ENCODE results near the gene PHACTR2.
"Not testable (repeated sequence)": the region's sequence is repeated elsewhere in the genome, so short reads cannot be mapped to it uniquely, and the experiment has no call there.

PHACTR2 gene

DNA sequence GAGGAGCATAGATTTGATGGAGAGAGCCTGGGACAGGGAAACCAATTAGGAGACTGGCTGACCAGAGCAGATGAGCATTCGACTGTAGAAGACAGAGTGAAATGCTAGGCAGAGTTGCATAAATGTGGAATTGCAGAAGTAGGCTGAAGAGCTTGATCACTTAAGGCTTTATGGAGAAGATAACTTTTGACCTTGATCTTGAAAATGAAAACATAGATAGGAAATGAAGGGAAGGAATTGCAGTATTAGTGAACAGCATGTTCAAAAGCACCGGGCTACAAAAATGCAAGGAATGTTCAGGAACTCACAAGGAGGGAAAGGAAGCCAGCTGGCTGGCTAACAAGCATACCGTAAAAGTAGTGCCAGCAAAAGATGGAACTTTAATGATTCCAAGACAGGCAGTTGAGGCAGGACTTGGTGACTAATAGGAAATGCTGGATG lies 144.8 kb downstream of the PHACTR2 start:
- DNase-seq: no peak

DNA sequence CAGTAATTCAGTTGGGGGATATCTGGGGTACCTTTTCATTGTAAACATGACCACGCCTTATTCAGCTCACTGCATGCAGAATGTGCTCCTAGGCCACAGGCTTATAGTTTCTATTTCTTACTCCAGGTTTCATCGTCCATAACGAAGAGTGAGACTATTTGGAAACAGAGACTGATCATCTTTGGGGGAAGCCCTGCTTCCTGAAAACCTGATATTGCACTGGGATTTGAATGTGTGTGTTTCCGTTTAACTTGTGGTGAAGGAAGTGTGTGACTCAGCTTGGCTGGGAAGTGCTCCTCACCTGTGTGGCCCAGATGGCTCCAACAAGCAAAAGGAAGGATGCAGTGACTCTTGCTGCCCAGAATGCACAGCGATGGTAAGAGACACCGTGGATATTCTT lies 145.8 kb downstream of the PHACTR2 start:
- no peak for DNase-seq

DNA sequence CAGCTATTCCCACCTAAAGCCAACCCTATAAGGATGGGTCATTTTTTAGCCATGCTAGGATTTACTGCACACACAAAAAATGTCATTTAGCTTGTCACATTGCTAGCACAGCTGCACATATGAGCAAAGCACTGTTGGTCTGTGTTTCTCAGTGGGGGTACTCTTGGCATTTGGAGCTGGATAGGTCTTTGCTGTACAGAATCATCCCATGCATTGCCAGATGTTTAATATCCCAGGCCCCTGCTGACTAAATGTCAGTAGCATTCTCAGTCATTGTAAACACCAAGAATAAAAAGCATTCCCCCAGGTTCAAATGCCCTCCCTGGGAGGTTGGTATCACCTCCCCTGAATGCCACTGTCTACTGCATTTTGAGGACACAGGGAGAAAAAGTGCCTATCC lies 150.8 kb downstream of the PHACTR2 start:
- no peak for DNase-seq

DNA sequence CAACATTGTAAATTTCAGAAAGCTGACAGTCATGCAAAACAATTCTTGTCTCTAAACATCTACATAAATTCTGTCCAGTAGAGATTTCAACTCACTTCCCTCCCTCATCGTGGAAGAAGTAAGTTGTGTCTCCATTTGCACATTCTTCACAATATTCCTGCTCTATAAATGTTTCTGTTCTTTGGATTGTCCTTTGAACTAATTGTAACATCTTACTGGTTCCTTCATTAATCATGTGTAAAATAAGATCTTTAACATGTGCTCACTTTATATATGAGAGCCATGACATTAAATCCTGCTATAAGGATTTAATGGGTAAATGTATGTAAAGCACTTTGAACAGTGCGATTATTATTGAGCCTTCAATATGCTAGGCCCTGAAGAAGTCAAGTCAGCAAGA lies 158.4 kb downstream of the PHACTR2 start:
- no peak for DNase-seq

DNA sequence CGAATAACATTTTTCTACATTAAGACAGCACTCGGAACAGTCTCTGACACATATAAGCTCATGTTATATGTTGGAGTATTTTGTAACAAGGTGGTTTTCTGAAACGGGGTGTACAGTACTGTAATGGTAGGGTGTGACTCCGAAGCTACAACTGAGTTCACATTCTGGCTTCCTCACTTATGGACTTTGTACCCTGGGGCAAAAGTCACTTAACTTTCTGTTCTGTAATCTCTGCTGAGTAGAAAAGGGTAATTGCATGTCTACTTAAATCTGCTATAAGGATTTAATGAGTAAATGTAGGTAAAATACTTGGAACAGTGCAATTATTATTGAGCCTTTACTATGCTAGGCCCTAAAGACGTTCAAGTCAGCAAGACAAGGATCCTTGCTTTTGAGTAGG lies 160.6 kb downstream of the PHACTR2 start:
- DNase-seq: no peak

DNA sequence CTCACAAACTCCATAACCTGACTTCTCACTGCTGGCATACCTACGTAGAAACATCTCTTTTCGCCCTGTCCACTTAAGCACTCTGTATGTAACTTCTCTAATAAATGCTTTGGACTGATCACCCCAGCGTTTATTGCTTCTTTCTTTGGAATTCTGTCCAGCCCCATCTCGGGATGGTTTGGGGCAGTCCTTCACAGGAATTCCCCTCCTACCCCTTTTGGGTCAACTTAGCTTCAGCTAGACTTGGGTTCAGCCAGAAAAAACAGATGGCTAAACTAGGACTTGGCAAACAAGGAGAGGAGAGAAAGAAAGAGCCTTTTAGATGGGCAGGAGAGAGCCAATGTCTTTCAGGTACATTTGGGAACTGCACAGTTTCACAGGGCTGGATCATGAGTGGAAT lies 161.4 kb downstream of the PHACTR2 start:
- DNase-seq: no peak

DNA sequence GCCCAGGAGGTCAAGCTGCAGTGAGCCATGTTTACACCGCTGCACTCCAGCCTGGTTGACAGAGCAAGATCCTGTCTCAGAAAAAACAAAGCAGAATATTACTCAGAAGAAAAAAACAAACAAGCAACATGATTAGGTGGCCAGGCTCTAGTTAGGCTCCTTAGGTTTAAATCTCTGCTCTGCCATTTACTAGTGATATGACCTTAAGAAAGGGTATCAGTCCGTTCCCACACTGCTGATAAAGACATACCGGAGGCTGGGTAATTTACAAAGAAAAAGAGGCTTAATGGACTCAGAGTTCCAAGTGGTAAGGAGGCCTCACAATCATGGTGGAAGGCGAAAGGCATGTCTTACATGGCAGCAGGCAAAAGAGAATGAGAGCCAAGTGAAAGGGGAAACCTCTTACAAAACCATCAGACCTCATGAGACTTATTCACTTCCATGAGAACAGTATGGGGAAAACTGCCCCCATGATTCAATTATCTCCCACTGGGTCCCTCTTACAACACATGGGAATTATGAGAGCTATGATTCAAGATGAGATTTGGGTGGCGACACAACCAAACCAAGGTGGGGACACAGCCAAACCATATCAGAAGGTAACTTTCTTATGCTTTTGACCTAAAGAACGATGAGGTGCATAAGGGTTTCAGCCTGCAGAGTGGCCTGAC lies 163.0 kb downstream of the PHACTR2 start:
- DNase-seq: no peak

DNA sequence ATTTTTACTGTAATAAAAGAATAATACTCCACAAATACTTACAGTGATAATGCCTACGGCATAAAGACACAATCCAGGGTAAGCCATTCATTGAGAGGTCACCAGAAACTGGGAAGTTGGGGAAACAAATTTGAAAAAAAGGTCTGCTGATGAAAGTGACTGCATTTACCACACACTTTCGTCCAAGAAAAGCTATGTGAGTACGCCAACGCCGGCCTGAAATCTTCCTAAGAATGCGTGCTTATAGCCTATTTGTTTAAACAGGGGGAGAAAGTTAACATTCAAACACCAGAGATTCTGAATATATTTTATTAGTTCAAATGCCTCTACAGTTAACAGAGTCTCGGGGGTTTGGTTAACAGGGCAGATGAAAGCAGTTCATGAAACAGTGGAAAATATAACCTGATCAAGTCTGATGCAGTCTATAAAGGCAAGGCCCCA lies 164.7 kb downstream of the PHACTR2 start:
- no peak for DNase-seq

DNA sequence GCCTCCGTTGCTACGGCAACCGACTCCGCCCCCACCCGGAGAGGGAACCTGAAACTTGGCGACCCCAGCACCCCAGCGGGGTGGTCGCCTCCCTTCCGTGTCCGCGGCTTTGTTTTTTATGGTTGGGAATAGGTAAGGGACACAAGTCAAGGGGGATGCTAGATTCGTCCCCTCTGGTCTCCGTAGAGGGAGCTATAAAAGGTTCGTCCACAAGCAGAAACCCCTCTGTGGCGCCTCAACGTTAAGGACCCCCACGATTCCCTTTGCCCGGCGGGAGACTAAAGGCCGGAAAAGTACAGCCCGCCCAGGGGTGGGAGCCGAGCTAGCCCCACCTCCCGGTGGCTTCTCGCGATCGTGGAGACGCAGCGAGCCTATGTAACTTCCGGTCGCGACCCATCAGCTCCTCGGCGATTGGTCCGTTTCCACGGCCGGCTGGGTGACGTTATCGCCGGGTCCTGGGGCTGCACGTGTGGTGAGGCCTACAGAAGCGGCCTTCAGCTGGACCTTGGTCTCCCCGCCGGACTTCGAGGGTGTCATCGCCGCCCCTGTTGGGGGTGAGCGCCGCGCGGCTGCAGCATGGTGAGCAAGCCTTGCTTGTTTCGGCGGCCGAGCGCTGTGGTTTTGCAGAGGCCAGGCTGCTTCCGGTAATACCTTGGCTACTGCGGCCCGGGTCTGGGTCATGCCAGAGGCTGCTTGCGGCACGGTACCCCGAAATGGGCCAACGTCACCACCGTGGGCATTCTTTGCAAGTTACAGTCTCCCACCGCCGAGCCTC lies 165.3 kb downstream of the PHACTR2 start, which contains the start of gene LTV1:
TSS of gene LTV1 (plus strand) at position 437 of the 775 bp plus-strand sequence. CDS start at position 577, 140 bp downstream.
- DNase-seq: peak; percentile 92

DNA sequence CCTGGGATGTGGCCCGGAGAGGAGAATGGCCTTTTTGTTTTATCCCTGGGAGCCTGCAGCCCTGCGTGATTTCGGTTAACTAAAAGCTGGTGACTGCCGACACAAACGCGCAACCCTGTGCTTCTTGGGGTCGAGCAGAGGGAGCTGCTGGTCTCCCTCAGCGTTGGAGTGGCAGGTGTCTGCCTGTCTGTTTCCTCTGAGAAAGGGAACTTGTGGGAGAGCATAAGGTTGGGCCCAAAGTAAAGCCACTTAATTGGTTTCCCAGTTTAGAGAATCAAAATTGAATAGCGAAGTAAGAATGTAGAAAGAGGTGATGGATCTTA lies 165.9 kb downstream of the PHACTR2 start:
- no peak for DNase-seq

DNA sequence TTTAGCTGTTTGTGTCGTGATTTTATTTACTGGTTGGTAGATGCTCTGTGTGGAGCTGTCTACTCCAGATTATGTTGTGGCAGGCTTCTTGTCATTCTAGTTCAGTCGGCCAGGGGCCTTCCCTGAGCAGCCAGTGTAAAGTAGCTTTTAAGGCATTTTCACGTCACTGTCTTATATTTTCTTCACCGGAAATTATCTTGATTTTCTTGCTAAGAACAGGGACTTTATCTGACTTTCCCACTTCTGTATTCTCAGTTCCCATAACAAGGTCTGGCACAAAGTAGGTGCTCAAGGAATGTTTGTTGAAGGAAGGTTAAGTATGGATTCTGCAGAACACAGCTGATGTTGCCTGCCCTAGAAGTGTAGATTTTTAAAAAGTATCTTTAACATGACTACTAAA lies 166.2 kb downstream of the PHACTR2 start:
- no peak for DNase-seq

DNA sequence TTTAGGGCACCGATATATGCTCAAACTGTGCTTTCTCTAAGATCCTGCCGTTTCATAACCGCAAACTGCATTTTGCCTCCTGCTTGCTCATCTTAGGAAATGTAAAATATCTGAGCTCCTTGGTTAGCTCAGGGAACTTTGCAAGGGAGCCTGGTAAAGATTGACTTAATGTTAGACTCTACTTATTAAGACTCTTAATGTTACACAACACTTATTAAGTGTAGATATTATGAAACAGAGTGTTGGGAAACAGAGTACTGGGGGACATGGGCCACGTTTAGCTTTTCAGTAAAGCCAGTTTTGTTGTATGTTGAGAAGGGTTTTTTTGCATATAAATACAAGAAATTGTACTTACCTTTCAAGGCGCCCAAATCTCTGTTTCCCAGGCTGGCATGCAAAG lies 167.3 kb downstream of the PHACTR2 start:
- DNase-seq: no peak

DNA sequence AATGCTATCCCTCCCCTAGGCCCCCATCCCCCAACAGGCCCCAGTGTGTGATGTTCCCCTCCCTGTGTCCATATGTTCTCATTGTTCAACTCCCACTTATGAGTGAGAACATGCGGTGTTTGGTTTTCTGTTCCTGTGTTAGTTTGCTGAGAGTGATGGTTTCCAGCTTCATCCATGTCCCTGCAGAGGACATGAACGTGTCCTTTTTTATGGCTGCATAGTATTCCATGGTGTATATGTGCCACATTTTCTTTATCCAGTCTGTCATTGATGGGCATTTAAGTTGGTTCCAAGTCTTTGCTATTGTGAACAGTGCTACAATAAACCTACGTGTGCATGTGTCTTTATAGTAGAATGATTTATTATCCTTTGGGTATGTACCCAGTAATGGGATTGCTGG lies 173.9 kb downstream of the PHACTR2 start:
- not testable (repeated sequence) for DNase-seq

DNA sequence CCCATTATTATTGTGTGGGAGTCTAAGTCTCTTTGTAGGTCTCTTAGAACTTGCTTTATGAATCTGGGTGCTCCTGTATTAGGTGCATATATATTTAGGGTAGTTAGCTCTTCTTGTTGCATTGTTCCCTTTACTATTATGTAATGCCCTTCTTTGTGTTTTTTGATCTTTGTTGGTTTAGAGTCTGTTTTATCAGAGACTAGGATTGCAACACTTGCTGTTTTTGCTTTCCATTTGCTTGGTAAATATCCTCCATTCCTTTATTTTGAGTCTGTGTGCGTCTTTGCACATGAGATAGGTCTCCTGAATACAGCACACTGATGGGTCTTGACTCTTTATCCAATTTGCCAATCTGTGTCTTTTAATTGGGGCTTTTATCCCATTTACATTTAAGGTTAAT lies 177.3 kb downstream of the PHACTR2 start:
- not testable (repeated sequence) for DNase-seq

DNA sequence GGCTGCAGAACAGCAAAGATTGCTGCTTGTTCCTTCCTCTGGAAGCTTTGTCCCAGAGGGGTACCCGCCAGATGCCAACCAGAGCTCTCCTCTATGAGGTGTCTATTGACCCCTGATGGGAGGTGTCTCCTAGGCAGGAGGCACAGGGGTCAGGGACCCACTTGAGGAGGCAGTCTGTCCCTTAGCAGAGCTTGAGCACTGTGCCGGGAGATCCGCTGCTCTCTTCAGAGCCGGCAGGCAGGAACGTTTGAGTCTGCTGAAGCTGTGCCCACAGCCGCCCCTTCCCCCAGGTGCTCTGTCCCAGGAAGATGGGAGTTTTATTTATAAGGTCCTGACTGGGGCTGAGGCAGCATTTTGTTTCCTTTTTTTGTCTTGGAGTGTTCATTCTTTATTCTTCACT lies 179.0 kb downstream of the PHACTR2 start:
- DNase-seq: not testable (repeated sequence)

DNA sequence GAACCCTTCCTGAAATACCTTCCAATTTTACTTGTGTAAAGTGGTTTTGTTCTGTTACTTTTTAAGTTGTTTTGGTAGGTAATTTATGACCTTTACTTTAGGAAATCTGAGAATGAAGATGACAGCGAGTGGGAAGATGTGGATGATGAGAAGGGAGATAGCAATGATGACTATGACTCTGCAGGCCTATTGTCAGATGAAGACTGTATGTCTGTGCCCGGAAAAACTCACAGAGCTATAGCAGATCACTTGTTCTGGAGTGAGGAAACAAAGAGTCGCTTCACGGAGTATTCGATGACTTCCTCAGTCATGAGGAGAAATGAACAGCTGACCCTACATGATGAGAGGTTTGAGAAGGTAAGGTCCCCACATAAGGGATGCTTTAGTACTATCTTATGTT lies 179.9 kb downstream of the PHACTR2 start:
- no peak for DNase-seq

DNA sequence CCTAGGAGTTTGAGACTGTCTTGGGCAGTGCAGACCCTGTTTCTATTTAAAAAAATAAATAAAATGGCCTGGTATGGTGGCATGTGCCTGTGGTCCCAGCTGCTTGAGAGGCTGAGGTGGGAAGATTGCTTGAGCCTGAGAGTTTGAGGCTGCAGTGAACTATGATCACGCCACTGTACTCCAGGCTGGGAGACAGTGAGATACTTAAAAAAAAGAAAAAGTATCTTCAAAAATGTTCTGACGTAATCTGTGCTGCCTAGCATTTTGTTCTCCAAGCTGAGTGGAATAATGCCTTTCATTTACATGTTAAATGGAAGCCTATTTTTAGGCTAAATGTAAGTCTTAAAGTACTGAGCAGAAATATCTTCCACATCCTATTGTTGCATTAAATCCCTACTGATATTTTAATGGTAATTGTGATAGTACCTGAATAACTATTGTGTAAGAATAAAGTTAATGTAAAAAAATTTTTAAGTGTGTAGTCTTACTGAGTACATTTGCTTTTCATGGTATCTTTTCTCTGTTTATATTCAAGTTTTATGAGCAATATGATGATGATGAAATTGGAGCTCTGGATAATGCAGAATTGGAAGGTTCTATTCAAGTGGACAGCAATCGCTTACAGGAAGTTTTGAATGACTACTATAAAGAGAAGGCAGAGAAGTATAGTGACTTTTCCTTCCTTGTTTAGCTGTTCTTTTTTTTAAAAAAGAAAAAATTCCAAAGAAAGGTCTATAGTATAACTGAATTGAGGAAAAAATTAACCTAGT lies 182.3 kb downstream of the PHACTR2 start:
- DNase-seq: no peak

DNA sequence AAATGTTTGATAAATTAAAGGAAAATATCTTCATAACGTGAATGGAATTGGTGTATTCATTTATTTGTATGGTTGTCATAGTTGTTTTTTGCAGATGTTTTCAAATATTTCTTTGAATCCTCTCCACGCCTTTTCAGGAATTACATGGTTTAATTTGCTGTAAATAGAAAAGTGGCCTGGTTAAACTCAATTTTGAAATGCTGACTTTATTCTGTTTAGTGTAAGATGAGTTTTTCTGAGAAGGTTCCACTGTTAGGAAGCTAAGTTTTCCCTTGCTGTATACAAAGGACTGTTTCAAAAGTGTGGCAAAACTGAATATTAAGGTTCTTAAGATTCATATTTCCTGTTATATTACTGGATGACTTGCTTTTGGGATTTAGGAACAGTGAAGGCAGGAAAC lies 186.0 kb downstream of the PHACTR2 start:
- DNase-seq: no peak

DNA sequence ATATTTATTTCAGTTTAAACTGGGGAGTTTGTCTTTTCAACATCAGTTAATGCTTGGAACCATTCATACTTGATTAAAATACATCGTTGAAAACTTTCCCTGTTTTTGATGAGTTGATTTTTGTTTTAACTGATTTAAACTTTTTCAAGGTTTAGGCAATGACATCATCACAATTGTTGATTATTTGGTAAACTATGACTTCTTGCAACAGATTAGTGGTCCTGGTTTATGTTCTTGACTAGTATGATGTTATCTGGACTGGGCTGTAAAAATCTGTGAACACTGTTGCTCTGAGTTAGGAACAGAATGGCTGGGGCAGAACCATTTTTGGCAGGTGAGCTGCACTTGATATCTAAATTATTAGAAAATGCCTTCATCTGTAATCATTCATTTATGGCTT lies 186.5 kb downstream of the PHACTR2 start, which contains the start of gene ZC2HC1B:
TSS of gene ZC2HC1B (plus strand) at position 241 of the 400 bp plus-strand sequence. CDS start at position 307, 66 bp downstream.
- no peak for DNase-seq

DNA sequence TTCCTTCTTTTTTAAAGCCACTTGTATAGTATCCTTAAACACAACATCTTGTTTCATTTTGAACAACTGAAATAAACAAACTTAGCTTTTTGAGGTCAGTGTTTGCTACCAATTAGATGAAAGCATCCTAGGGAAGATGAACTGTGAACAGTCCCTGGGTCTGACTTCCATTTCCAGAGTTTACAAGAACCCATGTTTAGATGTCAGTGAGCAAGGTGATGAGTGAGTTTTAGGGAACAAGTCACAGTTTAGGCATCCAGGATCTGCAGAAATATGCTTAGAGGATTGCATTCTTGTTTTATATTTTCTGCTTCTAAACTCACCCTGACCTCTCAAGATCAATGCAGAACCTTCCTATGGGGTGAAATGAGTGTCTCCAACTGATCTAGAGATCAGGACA lies 189.5 kb downstream of the PHACTR2 start:
- no peak for DNase-seq

DNA sequence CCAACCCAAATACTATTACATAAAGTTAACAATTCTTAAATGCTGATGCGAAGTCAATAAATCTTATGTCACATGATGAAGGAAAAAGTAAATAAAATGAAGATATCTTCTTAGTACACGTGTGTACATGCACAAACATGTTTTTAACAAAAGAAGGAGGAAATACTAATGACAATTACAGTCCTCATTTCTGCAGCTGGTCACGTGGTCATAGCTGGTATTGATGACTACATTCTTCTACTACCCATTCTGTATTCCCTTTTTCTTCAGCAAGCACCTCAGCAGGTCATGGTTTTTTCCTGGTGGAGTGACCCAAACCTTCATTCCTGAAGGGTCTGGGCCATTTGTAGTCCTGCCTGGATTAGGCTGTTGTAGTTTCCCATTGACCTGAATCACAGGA lies 191.0 kb downstream of the PHACTR2 start:
- not testable (repeated sequence) for DNase-seq

DNA sequence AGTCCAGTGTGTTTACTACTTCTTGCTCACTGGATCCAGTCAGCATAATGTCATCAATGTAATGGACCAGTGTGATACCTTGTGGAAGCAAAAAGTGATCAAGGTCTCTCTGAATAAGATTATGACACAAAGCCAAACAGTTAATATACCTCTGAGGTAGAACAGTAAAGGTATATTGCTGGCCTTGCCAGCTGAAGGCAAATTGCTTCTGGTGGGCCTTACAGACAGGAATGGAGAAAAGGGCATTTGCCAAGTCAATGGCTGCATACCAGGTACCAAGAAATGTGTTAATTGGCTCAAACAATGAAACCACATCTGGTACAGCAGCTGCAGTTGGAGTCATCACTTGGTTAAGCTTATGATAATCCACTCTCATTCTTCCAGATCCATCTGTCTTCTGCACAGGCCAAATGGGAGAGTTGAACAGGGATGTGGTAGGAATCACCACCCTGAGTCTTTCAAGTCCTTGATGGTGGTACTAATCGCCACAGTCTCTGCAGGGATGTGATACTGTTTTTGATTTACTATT lies 193.5 kb downstream of the PHACTR2 start:
- DNase-seq: not testable (repeated sequence)

DNA sequence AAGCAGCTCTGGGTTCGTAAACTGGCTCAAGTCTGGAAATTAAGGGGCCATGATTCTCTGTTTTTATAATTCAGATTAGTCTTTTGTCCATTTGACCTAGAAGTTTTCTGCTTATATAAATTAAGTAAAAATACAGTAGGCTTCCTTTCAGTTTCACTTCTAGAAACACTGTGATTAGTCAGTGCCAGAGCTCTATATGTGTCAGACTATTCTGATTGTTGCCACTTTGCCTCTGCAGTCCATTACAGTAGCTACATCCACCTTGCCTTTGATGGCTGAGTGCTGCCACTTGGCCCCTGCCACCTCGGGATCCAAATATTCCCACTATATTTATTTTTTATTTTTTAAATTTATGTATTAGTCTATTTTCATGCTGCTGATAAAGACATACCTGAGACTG lies 194.4 kb downstream of the PHACTR2 start:
- DNase-seq: no peak

Data from T1000 (cell line).